Stimulated activated naive B cell treated with anti-CD40 and anti-IgM and Interleukin-4, amounts not matched to agents 10 μg/mL and 1 μg/mL and 100 μg/mL, for 72 hours (primary cell): Measurements from ENCODE around the gene CCDC47.

ENCODE experiments used
- ATAC-seq, 2 donors: fragments of 150-1000 bp; cut with Tn5 transposase; replicated peaks; 2 replicates each; pipeline ENCODE4 v1.10.0; 2021; ENCODE audit warnings: moderate library complexity in 1 of 2
- DNase-seq: peaks from one replicate; pipeline ENCODE4 v3.0.0; 2021
- H3K27ac Mint-ChIP-seq: one replicate; pipeline ENCODE4 v1.8.0; 2022; ENCODE audit warnings: mild to moderate bottlenecking, mixed read lengths
- H3K27me3 Mint-ChIP-seq, 2 donors: one replicate each; pipeline ENCODE4 v1.8.0; 2022; ENCODE audit warnings: mixed read lengths in 2 of 2
- H3K36me3 Mint-ChIP-seq, 2 donors: one replicate each; pipeline ENCODE4 v1.8.0; 2022; ENCODE audit warnings: mixed read lengths in 2 of 2, mild to moderate bottlenecking in 1 of 2
- H3K4me1 Mint-ChIP-seq, 2 donors: one replicate each; pipeline ENCODE4 v1.8.0; 2022; ENCODE audit warnings: mixed read lengths in 2 of 2, mild to moderate bottlenecking in 1 of 2
- H3K4me3 Mint-ChIP-seq, 2 donors: one replicate each; pipeline ENCODE4 v1.8.0; 2022; ENCODE audit warnings: mild to moderate bottlenecking in 2 of 2, mixed read lengths in 2 of 2, moderate library complexity in 1 of 2
- H3K9me3 Mint-ChIP-seq, 2 donors: one replicate each; pipeline ENCODE4 v1.8.0; 2022; ENCODE audit warnings: mixed read lengths in 2 of 2, mild to moderate bottlenecking in 1 of 2

The CCDC47 gene

GRCh38 chr17:63702721-63703015 is 70.7 kb downstream of the CCDC47 start:
- Mint-ChIP-seq H3K4me1 (peaks cover 41 to 74% of the 10 kb centered on the region in 2 donors), H3K27me3 (no peaks in the 10 kb centered on the region), H3K27ac (peak overlapping the region; percentile 97), H3K36me3 (peaks cover 30 to 50% of the 10 kb centered on the region in 2 donors), H3K9me3 (no peaks in the 10 kb centered on the region), H3K4me3 (peak overlapping the region; percentile 88 to 90)
- no peak for ATAC-seq
- no peak for DNase-seq

GRCh38 chr17:63701868-63702720 is 71.3 kb downstream of the CCDC47 start:
- Mint-ChIP-seq H3K4me1 (peaks cover 46 to 76% of the 10 kb centered on the region in 2 donors), H3K27me3 (no peaks in the 10 kb centered on the region), H3K4me3 (peak overlapping the region; percentile 88 to 90), H3K36me3 (peaks cover 34 to 54% of the 10 kb centered on the region in 2 donors), H3K27ac (peak overlapping the region; percentile 97), H3K9me3 (no peaks in the 10 kb centered on the region)
- DNase-seq (peak; percentile 40), ATAC-seq (peak; percentile 9 to 10)

GRCh38 chr17:63701456-63701820 is 72.0 kb downstream of the CCDC47 start:
- DNase-seq (no peak), ATAC-seq (no peak)
- peaks cover 51 to 76% of the 10 kb centered on the region in 2 donors for H3K4me1 Mint-ChIP-seq
- peaks cover 41 to 60% of the 10 kb centered on the region in 2 donors for H3K36me3 Mint-ChIP-seq
- H3K4me3 Mint-ChIP-seq: peak overlapping the region; percentile 88 to 90
- no peaks in the 10 kb centered on the region for H3K9me3 Mint-ChIP-seq
- H3K27me3 Mint-ChIP-seq: no peaks in the 10 kb centered on the region
- H3K27ac Mint-ChIP-seq: peak overlapping the region; percentile 97

- Mint-ChIP-seq H3K27ac (peak overlapping the region; percentile 97), H3K27me3 (no peaks in the 10 kb centered on the region), H3K4me3 (peak overlapping the region; percentile 88 to 90), H3K9me3 (no peaks in the 10 kb centered on the region), H3K36me3 (peaks cover 43 to 63% of the 10 kb centered on the region in 2 donors), H3K4me1 (peaks cover 55 to 76% of the 10 kb centered on the region in 2 donors)
- peak; percentile 54 for DNase-seq
- ATAC-seq: peak; percentile 11 to 14
These were observed 72.6 kb downstream of the CCDC47 start for GRCh38 chr17:63700528-63701455.

- Mint-ChIP-seq H3K4me1 (peaks cover 54 to 76% of the 10 kb centered on the region in 2 donors), H3K27ac (peak within 1 kb of the TSS; percentile 97), H3K4me3 (peak within 1 kb of the TSS; percentile 95), H3K36me3 (peaks cover 45 to 66% of the 10 kb centered on the region in 2 donors), H3K9me3 (no peaks in the 10 kb centered on the region), H3K27me3 (no peaks in the 10 kb centered on the region)
- peak; percentile 69 for DNase-seq
- ATAC-seq: peak; percentile 24 to 30
These were observed 73.5 kb downstream of the CCDC47 start, which contains the start of gene LIMD2 for GRCh38 chr17:63699638-63700527. TSS of gene LIMD2 (minus strand) at chr17:63700125. CDS start at chr17:63699298, 827 bp downstream.

GRCh38 chr17:63698886-63699637 is 74.3 kb downstream of the CCDC47 start:
- H3K4me1 Mint-ChIP-seq: peaks cover 57 to 76% of the 10 kb centered on the region in 2 donors
- DNase-seq (peak; percentile 90), ATAC-seq (peak; percentile 40 to 52)
- H3K27me3 Mint-ChIP-seq: no peaks in the 10 kb centered on the region
- peak overlapping the region; percentile 95 for H3K4me3 Mint-ChIP-seq
- H3K27ac Mint-ChIP-seq: peak overlapping the region; percentile 97
- no peaks in the 10 kb centered on the region for H3K9me3 Mint-ChIP-seq
- peaks cover 44 to 72% of the 10 kb centered on the region in 2 donors for H3K36me3 Mint-ChIP-seq

GRCh38 chr17:63698381-63698885 is 75.0 kb downstream of the CCDC47 start:
- no peak for ATAC-seq
- Mint-ChIP-seq H3K4me3 (peak overlapping the region; percentile 95), H3K36me3 (peaks cover 43 to 72% of the 10 kb centered on the region in 2 donors), H3K27ac (peak overlapping the region; percentile 97), H3K4me1 (peaks cover 54 to 76% of the 10 kb centered on the region in 2 donors), H3K27me3 (no peaks in the 10 kb centered on the region), H3K9me3 (no peaks in the 10 kb centered on the region)
- no peak for DNase-seq

- Mint-ChIP-seq H3K36me3 (peaks cover 45 to 67% of the 10 kb centered on the region in 2 donors), H3K27ac (peak overlapping the region; percentile 97), H3K4me3 (peak overlapping the region; percentile 95), H3K27me3 (no peaks in the 10 kb centered on the region), H3K9me3 (no peaks in the 10 kb centered on the region), H3K4me1 (peaks cover 45 to 75% of the 10 kb centered on the region in 2 donors)
- ATAC-seq (peak; percentile 48 to 50), DNase-seq (peak; percentile 81)
These were observed 75.8 kb downstream of the CCDC47 start for GRCh38 chr17:63697341-63698286.

GRCh38 chr17:63696381-63696961 is 76.9 kb downstream of the CCDC47 start:
- H3K36me3 Mint-ChIP-seq: peaks cover 46 to 65% of the 10 kb centered on the region in 2 donors
- H3K9me3 Mint-ChIP-seq: no peaks in the 10 kb centered on the region
- peak in 1 of 2 donors; percentile 2 for ATAC-seq
- peaks cover 38 to 64% of the 10 kb centered on the region in 2 donors for H3K4me1 Mint-ChIP-seq
- peak overlapping the region; percentile 97 for H3K27ac Mint-ChIP-seq
- H3K27me3 Mint-ChIP-seq: no peaks in the 10 kb centered on the region
- DNase-seq: peak; percentile 46
- H3K4me3 Mint-ChIP-seq: peak overlapping the region; percentile 95

GRCh38 chr17:63695889-63696288 is 77.5 kb downstream of the CCDC47 start:
- H3K27ac Mint-ChIP-seq: peak overlapping the region; percentile 97
- peaks cover 46 to 63% of the 10 kb centered on the region in 2 donors for H3K36me3 Mint-ChIP-seq
- ATAC-seq (no peak), DNase-seq (no peak)
- H3K4me3 Mint-ChIP-seq: peak overlapping the region; percentile 95
- H3K9me3 Mint-ChIP-seq: no peaks in the 10 kb centered on the region
- no peaks in the 10 kb centered on the region for H3K27me3 Mint-ChIP-seq
- peaks cover 34 to 61% of the 10 kb centered on the region in 2 donors for H3K4me1 Mint-ChIP-seq
